HepG2 (cell line): ENCODE results near the gene GAL3ST3. TPM values are rescaled to one million over a fixed set of nuclear protein-coding genes. Genes with fewer than 3 reads are reported as not detected.

Experiments
- HMGXB3 ChIP-seq: sonication (generic); formaldehyde crosslinking; IDR thresholded peaks from 2 replicates; pipeline ENCODE4 v1.4.0; 2020; ENCODE audit warnings: missing genetic modification reagents, borderline replicate concordance
- JUN ChIP-seq: sonication (generic); formaldehyde crosslinking; IDR thresholded peaks from 2 replicates; pipeline ENCODE4 v1.4.0; 2020; ENCODE audit warnings: mild to moderate bottlenecking, missing genetic modification reagents
- NCOA2 ChIP-seq: sonication (generic); formaldehyde crosslinking; IDR thresholded peaks from 2 replicates; pipeline ENCODE4 v1.8.0; 2022; ENCODE audit warnings: inconsistent platforms
- NFE2 ChIP-seq: sonication (generic); formaldehyde crosslinking; IDR thresholded peaks from 2 replicates; pipeline ENCODE4 v1.4.0; 2020; ENCODE audit warnings: missing genetic modification reagents
- POLR2A ChIP-seq, 2 experiments: IDR thresholded peaks; 2 replicates each; pipeline ENCODE4 v1.6.1; 2011; ENCODE audit warnings: low read depth in 2 of 2, low read length in 2 of 2, mild to moderate bottlenecking in 1 of 2, moderate library complexity in 1 of 2; ENCODE audit not compliant: insufficient read depth in 1 of 2
- PREB ChIP-seq: sonication (generic); formaldehyde crosslinking; IDR thresholded peaks from 2 replicates; pipeline ENCODE4 v1.4.0; 2020; ENCODE audit warnings: missing genetic modification reagents
- TBX3 ChIP-seq: fragments of 450-650 bp; IDR thresholded peaks from 2 replicates; pipeline ENCODE4 v1.6.1; 2017; ENCODE audit warnings: antibody characterized with exemption, mild to moderate bottlenecking, inconsistent platforms, borderline replicate concordance
- THAP8 ChIP-seq: sonication (generic); formaldehyde crosslinking; IDR thresholded peaks from 2 replicates; pipeline ENCODE4 v1.5.1; 2020; ENCODE audit warnings: missing genetic modification reagents, mild to moderate bottlenecking, borderline replicate concordance
- THRA ChIP-seq: sonication (generic); formaldehyde crosslinking; IDR thresholded peaks from 2 replicates; pipeline ENCODE4 v1.4.0; 2020; ENCODE audit warnings: missing genetic modification reagents, borderline replicate concordance
- U2AF1 ChIP-seq: fragments of 200-400 bp; formaldehyde crosslinking; optimal IDR thresholded peaks from 2 replicates; pipeline ENCODE3; 2017; ENCODE audit warnings: mild to moderate bottlenecking, low read depth, low read length
- ZMAT3 ChIP-seq: sonication (generic); formaldehyde crosslinking; conservative IDR thresholded peaks from 2 replicates; pipeline ENCODE4 v1.7.0; 2021; ENCODE audit warnings: missing genetic modification reagents
- ZNF124 ChIP-seq: sonication (generic); formaldehyde crosslinking; IDR thresholded peaks from 2 replicates; pipeline ENCODE4 v1.4.0; 2020; ENCODE audit warnings: missing genetic modification reagents
- ZNF770 ChIP-seq: sonication (generic); formaldehyde crosslinking; IDR thresholded peaks from 2 replicates; pipeline ENCODE4 v1.5.0; 2020; ENCODE audit warnings: mild to moderate bottlenecking, missing genetic modification reagents
- polyA plus RNA-seq, 8 experiments: library from polyadenylated mRNA; depleted of rRNA in 3 of 8; stranded (reverse) in 7 of 8; unstranded in 1 of 8; fragments of >200 nt; fragmentation: Illumina TruSeq in 4 of 8; extraction: Trizol in 4 of 8; gene quantifications; 2 replicates each; pipeline versions ENCODE4 v1.2.1 to v1.2.3, GENCODE V29; 2011 to 2016; ENCODE audit warnings: low read depth in 4 of 8, missing spikeins in 1 of 8, mixed read lengths in 1 of 8; ENCODE audit not compliant: insufficient read depth in 1 of 8
- total RNA-seq, 5 experiments: library from RNA; depleted of rRNA; stranded (reverse); fragments of >200 nt; fragmentation: Illumina TruSeq; extraction: Trizol; gene quantifications; 2 replicates each; pipeline ENCODE4 v1.2.3, GENCODE V29; 2016; ENCODE audit warnings: low read depth in 1 of 5

GAL3ST3 gene
- total and polyA plus RNA-seq, 2 of the 13 experiments (the other 11 are each of a cell fraction or from before 2014, with no cell fraction given) = not detected

- no peak for TF ChIP-seq ZNF770 (CRISPR knock-in tag)
- TF ChIP-seq PREB (CRISPR knock-in tag) = no peak
- TF ChIP-seq JUN = no peak
- peak in 1 of 2 experiments; percentile 46; a peak in 1 of 4 replicates for TF ChIP-seq POLR2A (IDR thresholded peaks at IDR 0.05; ENCODE audit: insufficient read depth in 1 of 2, low read depth in 2 of 2, low read length in 2 of 2)
- no peak for TF ChIP-seq NFE2
- TF ChIP-seq HMGXB3 (CRISPR knock-in tag) = 0 out of 2 replicates have a peak, but pooled peaks have one; percentile 31
- no peak for TF ChIP-seq NCOA2 (CRISPR knock-in tag)
- TF ChIP-seq ZMAT3 (CRISPR knock-in tag) = no peak
- no peak for TF ChIP-seq TBX3
- no peak for TF ChIP-seq U2AF1
- TF ChIP-seq ZNF124 = no peak
- TF ChIP-seq THAP8 (CRISPR knock-in tag) = no peak
- TF ChIP-seq THRA (CRISPR knock-in tag) = no peak
These were observed 21.0 kb upstream of the GAL3ST3 start, which contains the start of gene PACS1 (continued) for GRCh38 chr11:66069715-66070603.
